ENCODE data around the gene CAT.

DNA sequence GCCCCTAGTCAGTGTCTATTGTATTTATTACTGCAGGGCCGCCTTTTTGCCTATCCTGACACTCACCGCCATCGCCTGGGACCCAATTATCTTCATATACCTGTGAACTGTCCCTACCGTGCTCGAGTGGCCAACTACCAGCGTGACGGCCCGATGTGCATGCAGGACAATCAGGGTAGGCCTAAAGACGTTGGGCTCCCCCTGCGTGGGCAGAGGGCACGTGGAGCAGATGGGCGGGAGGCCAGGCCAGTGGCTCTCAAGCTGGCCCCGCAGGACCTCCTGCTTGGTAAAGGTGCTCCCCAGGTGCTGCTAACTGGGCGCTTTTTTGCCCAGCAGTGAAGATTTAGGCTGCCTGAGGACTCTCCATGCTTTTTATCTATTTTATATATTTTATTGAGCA is 22.5 kb downstream of the CAT start:
- TF ChIP-seq, protein P1, sequence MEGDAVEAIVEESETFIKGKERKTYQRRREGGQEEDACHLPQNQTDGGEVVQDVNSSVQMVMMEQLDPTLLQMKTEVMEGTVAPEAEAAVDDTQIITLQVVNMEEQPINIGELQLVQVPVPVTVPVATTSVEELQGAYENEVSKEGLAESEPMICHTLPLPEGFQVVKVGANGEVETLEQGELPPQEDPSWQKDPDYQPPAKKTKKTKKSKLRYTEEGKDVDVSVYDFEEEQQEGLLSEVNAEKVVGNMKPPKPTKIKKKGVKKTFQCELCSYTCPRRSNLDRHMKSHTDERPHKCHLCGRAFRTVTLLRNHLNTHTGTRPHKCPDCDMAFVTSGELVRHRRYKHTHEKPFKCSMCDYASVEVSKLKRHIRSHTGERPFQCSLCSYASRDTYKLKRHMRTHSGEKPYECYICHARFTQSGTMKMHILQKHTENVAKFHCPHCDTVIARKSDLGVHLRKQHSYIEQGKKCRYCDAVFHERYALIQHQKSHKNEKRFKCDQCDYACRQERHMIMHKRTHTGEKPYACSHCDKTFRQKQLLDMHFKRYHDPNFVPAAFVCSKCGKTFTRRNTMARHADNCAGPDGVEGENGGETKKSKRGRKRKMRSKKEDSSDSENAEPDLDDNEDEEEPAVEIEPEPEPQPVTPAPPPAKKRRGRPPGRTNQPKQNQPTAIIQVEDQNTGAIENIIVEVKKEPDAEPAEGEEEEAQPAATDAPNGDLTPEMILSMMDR (IDR thresholded peaks at IDR 0.05; ENCODE audit: insufficient read depth, low read length, poor library complexity, severe bottlenecking) = no peak
- no peak for TF ChIP-seq EZH2phosphoT487 (conservative IDR thresholded peaks at IDR 0.05; ENCODE audit: low read length)
